IPS-20b (cell line): ENCODE results near the gene FAM13B.
"Not testable (repeated sequence)": the region's sequence is repeated elsewhere in the genome, so short reads cannot be mapped to it uniquely, and the experiment has no call there.

Source experiments
- H3K27ac ChIP-seq: one replicate; pipeline ENCODE4 v1.5.1; 2013; ENCODE audit warnings: low read length
- H3K27me3 ChIP-seq: 2 replicates; pipeline ENCODE4 v1.6.1; 2013; ENCODE audit warnings: mild to moderate bottlenecking, low read length, inconsistent platforms; ENCODE audit not compliant: insufficient read depth
- H3K36me3 ChIP-seq: 2 replicates; pipeline ENCODE4 v1.6.1; 2013; ENCODE audit warnings: low read depth, mild to moderate bottlenecking, inconsistent platforms, low read length, moderate library complexity; ENCODE audit not compliant: insufficient read depth
- H3K4me1 ChIP-seq: 2 replicates; pipeline ENCODE4 v1.6.1; 2013; ENCODE audit warnings: mild to moderate bottlenecking, control low read depth, inconsistent platforms, low read length, moderate library complexity; ENCODE audit not compliant: insufficient read depth
- H3K4me3 ChIP-seq: 2 replicates; pipeline ENCODE4 v1.5.1; 2013; ENCODE audit warnings: mild to moderate bottlenecking, low read length, inconsistent platforms
- H3K9ac ChIP-seq: 2 replicates; pipeline ENCODE4 v1.6.1; 2013; ENCODE audit warnings: low read depth, mild to moderate bottlenecking, inconsistent platforms, low read length, moderate library complexity
- H3K9me3 ChIP-seq: 2 replicates; pipeline ENCODE4 v1.6.1; 2013; ENCODE audit warnings: mild to moderate bottlenecking, low read depth, low read length, inconsistent platforms; ENCODE audit not compliant: insufficient read depth

FAM13B gene

DNA sequence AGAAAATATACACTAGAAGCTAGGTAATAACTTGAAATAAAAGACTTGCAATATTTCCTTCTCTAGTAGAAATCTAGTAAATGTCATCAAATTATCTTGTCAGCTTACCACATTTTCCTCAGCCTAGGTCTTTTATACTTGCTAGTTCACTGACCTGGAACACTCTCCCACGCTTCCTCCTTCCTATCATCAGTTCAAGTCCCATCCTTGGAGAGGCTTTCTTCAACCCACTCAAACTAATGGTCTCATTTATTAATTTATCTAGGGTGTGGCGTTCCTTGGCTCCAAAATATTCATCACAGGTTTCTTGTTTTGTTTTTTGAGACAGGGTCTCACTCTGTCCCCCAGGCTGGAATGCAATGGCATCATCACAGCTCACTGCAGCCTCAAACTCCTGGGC lies 2.9 kb downstream of the FAM13B start:
- H3K27ac ChIP-seq: no peak overlapping the region
- no peak overlapping the region for H3K4me3 ChIP-seq

GRCh38 chr5:138029501-138029900 lies 3.4 kb downstream of the FAM13B start:
- peaks cover 6% of the 10 kb centered on the region for H3K4me1 ChIP-seq
- H3K27ac ChIP-seq: no peak overlapping the region
- no peaks in the 10 kb centered on the region for H3K9me3 ChIP-seq
- no peak overlapping the region for H3K4me3 ChIP-seq
- no peak overlapping the region for H3K9ac ChIP-seq
- no peaks in the 10 kb centered on the region for H3K27me3 ChIP-seq
- no peaks in the 10 kb centered on the region for H3K36me3 ChIP-seq

More for the DNA sequence above, 2.9 kb downstream of the FAM13B start:
- Histone ChIP-seq H3K4me1 (peaks cover 6% of the 10 kb centered on the region), H3K9ac (no peak overlapping the region), H3K27me3 (no peaks in the 10 kb centered on the region), H3K9me3 (no peaks in the 10 kb centered on the region), H3K36me3 (no peaks in the 10 kb centered on the region)

DNA sequence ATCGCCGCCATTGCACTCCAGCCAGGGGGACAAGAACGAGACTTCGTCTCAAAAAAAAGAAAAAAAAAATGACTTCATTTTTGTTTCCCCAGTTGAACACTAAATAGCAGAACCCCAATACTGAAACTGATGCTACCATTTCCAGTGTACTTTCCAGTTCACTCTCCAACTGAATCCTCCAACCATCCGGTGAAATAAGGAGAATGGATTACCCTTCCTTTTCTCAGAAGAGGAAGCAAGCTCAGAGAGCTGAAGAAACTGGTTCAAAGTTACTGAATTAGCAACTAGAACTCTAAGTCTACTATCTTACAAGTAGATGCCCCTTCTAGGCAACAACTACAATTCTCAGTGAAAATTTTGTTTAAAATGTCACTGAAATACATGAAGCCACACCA lies 3.9 kb downstream of the FAM13B start:
- Histone ChIP-seq H3K36me3 (no peaks in the 10 kb centered on the region), H3K9ac (no peak overlapping the region), H3K4me1 (peaks cover 4% of the 10 kb centered on the region), H3K4me3 (no peak overlapping the region), H3K9me3 (no peaks in the 10 kb centered on the region), H3K27me3 (no peaks in the 10 kb centered on the region), H3K27ac (no peak overlapping the region)

DNA sequence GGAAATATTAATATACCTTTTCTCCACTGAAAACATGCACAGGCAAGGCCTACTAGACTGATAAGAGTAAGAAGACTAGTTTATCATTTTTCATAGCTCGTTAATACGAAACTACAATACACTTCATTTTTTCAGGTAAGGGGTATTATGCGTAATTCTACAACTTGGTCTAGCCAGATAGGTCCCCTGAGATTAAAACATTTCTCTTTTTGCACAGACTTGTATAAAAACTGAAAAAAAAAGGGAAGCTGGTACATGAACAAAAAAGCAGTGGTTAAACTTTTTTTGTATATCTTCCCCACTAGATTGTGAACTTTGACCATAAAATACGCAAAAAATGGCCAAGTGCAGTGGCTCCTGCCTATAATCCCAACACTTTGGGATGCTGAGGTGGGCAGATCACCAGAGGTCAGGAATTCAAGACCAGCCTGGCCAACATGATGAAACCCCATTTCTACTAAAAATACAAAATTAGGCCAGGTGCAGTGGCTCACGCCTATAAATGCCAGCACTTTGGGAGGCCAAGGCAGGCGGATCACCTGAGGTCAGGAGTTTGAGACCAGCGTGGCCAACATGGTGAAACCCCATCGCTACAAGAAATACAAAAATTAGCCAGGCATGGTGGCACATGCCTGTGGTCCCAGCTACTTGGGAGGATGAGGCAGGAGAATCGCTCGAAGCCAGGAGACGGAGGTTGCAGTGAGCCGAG lies 4.5 kb downstream of the FAM13B start:
- not testable (repeated sequence) for H3K9ac ChIP-seq, H3K4me1 ChIP-seq, H3K27me3 ChIP-seq, H3K9me3 ChIP-seq, H3K27ac ChIP-seq, H3K4me3 ChIP-seq, H3K36me3 ChIP-seq

- not testable (repeated sequence) for H3K36me3 ChIP-seq, H3K9ac ChIP-seq, H3K4me3 ChIP-seq, H3K4me1 ChIP-seq, H3K27me3 ChIP-seq, H3K9me3 ChIP-seq, H3K27ac ChIP-seq
These were observed 6.1 kb downstream of the FAM13B start for GRCh38 chr5:138026793-138027192.

- H3K9me3 ChIP-seq: no peaks in the 10 kb centered on the region
- no peak overlapping the region for H3K4me3 ChIP-seq
- no peaks in the 10 kb centered on the region for H3K27me3 ChIP-seq
- peaks cover 7% of the 10 kb centered on the region; the same call in 1 of the 2 replicates for H3K36me3 ChIP-seq
- H3K9ac ChIP-seq: no peak overlapping the region
- 0 out of 2 replicates have a peak, but pooled peaks cover 5% of the 10 kb centered on the region for H3K4me1 ChIP-seq
- H3K27ac ChIP-seq: no peak overlapping the region
These were observed 7.6 kb downstream of the FAM13B start for GRCh38 chr5:138025285-138025684.

- H3K27me3 ChIP-seq: no peaks in the 10 kb centered on the region
- no peaks in the 10 kb centered on the region for H3K9me3 ChIP-seq
- H3K9ac ChIP-seq: no peak overlapping the region
- H3K4me1 ChIP-seq: peaks cover 7% of the 10 kb centered on the region; the same call in 1 of the 2 replicates
- H3K4me3 ChIP-seq: no peak overlapping the region
- H3K36me3 ChIP-seq: peaks cover 14% of the 10 kb centered on the region
- H3K27ac ChIP-seq: no peak overlapping the region
These were observed 8.8 kb downstream of the FAM13B start for GRCh38 chr5:138024117-138024516.

- Histone ChIP-seq H3K27ac (no peak overlapping the region), H3K27me3 (no peaks in the 10 kb centered on the region), H3K4me3 (no peak overlapping the region), H3K36me3 (peaks cover 27% of the 10 kb centered on the region), H3K4me1 (peaks cover 9% of the 10 kb centered on the region; the same call in 1 of the 2 replicates), H3K9me3 (no peaks in the 10 kb centered on the region), H3K9ac (no peak overlapping the region)
These were observed 10.0 kb downstream of the FAM13B start for GRCh38 chr5:138022912-138023311.

DNA sequence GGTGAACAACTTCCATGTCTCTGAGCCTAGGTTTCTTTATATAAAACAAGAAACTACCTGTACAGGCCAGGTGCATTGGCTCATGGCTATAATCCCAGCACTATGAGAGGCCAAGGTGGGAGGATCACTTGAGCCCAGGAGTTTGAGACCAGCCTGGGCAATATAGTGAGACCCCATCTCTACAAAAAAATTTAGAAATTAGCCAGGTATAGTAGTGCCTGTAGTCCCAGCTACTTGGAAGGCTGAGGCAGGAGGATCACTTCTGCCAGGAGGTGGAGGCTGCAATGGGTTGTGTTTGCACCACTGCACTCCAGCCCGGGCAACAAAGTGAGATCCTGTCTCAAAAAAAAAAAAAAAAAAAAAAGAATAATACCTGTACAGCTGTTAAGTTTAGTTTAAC lies 11.1 kb downstream of the FAM13B start:
- Histone ChIP-seq H3K4me3 (no peak overlapping the region), H3K9me3 (no peaks in the 10 kb centered on the region), H3K4me1 (peaks cover 9% of the 10 kb centered on the region; the same call in 1 of the 2 replicates), H3K9ac (no peak overlapping the region), H3K27me3 (no peaks in the 10 kb centered on the region), H3K27ac (no peak overlapping the region), H3K36me3 (peaks cover 38% of the 10 kb centered on the region)

GRCh38 chr5:138018849-138019248 lies 14.0 kb downstream of the FAM13B start:
- no peaks in the 10 kb centered on the region for H3K27me3 ChIP-seq
- H3K36me3 ChIP-seq: peaks cover 62% of the 10 kb centered on the region
- H3K9me3 ChIP-seq: no peaks in the 10 kb centered on the region
- H3K9ac ChIP-seq: no peak overlapping the region
- peaks cover 9% of the 10 kb centered on the region; the same call in 1 of the 2 replicates for H3K4me1 ChIP-seq
- no peak overlapping the region for H3K27ac ChIP-seq
- H3K4me3 ChIP-seq: no peak overlapping the region

GRCh38 chr5:138015916-138016315 lies 17.0 kb downstream of the FAM13B start:
- Histone ChIP-seq H3K9ac (no peak overlapping the region), H3K4me3 (no peak overlapping the region), H3K4me1 (peaks cover 5% of the 10 kb centered on the region; the same call in 1 of the 2 replicates), H3K27me3 (no peaks in the 10 kb centered on the region), H3K9me3 (no peaks in the 10 kb centered on the region), H3K27ac (no peak overlapping the region), H3K36me3 (peaks cover 79% of the 10 kb centered on the region)

- Histone ChIP-seq H3K9me3 (no peaks in the 10 kb centered on the region), H3K4me3 (no peak overlapping the region), H3K4me1 (no peaks in the 10 kb centered on the region), H3K36me3 (peaks cover 82% of the 10 kb centered on the region), H3K9ac (no peak overlapping the region), H3K27me3 (no peaks in the 10 kb centered on the region), H3K27ac (no peak overlapping the region)
These were observed 20.9 kb downstream of the FAM13B start for GRCh38 chr5:138011991-138012390.
